ENCODE measurements around the gene PURA. TPM values are rescaled to one million over a fixed set of nuclear protein-coding genes. Genes with fewer than 3 reads are reported as not detected.
"Not testable (repeated sequence)": the region's sequence is repeated elsewhere in the genome, so short reads cannot be mapped to it uniquely, and the experiment has no call there.

PURA gene
- total and polyA plus RNA-seq, 2 experiments from 2014 or later: 7.0 to 9.0 TPM

DNA sequence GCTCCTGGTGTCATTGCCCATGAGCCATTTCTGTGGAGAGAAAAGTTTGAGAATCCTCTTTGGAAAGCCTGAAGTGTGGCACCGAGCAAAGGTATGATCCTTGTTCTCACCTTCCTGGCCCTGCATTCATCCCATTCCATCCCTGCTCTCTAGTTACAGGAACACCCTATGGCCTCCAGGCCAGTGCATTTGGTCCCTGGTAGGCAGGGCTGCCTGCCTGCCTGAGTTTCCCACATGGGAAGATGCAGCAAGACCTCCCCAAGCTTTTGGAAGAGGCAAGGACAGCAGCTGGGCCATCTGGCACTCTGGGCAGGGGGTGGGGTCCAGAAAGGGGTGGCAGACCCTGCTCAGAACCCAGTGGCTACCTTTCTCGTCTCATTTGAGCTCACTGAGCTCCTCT, 36.3 kb downstream of the PURA start:
- TF ChIP-seq, protein P1, sequence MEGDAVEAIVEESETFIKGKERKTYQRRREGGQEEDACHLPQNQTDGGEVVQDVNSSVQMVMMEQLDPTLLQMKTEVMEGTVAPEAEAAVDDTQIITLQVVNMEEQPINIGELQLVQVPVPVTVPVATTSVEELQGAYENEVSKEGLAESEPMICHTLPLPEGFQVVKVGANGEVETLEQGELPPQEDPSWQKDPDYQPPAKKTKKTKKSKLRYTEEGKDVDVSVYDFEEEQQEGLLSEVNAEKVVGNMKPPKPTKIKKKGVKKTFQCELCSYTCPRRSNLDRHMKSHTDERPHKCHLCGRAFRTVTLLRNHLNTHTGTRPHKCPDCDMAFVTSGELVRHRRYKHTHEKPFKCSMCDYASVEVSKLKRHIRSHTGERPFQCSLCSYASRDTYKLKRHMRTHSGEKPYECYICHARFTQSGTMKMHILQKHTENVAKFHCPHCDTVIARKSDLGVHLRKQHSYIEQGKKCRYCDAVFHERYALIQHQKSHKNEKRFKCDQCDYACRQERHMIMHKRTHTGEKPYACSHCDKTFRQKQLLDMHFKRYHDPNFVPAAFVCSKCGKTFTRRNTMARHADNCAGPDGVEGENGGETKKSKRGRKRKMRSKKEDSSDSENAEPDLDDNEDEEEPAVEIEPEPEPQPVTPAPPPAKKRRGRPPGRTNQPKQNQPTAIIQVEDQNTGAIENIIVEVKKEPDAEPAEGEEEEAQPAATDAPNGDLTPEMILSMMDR (IDR thresholded peaks at IDR 0.05; ENCODE audit: low read depth, low read length): no peak
- H3K27ac ChIP-seq: no peak overlapping the region
- H3K4me1 ChIP-seq (ENCODE audit: low read depth): peaks cover 5% of the 10 kb centered on the region
- no peaks in the 10 kb centered on the region for H3K9me3 ChIP-seq (ENCODE audit: low read depth)
- no peaks in the 10 kb centered on the region for H3K36me3 ChIP-seq
- H3K27me3 ChIP-seq: peaks cover 59% of the 10 kb centered on the region
- H3K4me3 ChIP-seq: no peak overlapping the region
- DNase-seq (ENCODE audit: low read depth in 1 of 2, low spot score in 1 of 2): no peak

DNA sequence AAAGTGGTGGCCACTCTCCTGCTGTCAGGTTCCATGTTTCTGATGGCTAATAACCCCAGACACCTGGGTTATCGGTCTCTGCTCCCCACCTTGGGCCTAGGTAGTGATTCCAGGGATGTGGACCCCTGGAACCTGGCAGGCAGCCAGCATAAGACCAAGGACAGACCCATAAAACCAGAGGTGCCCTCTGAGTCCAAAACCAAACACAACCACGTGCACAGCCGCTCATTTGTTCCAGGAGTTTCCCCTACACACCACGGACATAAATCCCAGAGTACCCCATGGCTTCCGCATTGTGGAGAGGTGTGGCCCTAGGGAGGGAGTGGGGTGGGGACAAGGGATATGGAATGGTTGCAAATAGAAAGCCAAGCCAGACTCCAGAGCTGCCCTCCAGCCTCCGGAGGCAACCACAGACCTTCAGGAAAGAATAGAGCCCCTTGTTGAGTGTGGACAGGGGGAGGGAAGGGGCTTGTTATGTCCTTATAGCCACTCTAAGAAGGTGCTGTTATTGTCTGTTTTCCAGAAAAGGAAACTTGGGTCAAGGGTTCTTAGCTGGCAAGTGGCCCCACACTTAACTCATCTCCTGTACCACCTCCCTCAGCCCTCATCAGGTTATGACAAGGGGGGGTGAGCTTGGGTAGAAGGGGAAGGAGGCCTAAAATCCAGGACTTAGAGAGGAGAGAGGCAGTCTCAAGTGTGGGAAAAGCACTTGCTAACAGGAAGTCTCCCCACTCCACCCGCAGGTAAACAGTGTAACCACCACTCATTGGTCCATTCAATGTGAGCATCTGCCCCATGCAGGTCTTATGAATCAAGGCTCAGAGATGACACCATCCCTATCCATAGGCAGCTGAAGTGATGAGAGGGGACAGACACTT, 37.5 kb downstream of the PURA start:
- Histone ChIP-seq H3K4me1 (ENCODE audit: low read depth) (peaks cover 2% of the 10 kb centered on the region), H3K27me3 (peaks cover 49% of the 10 kb centered on the region), H3K4me3 (no peak overlapping the region), H3K9me3 (ENCODE audit: low read depth) (no peaks in the 10 kb centered on the region), H3K27ac (no peak overlapping the region), H3K36me3 (no peaks in the 10 kb centered on the region)
- DNase-seq (ENCODE audit: low read depth in 1 of 2, low spot score in 1 of 2): no peak
- TF ChIP-seq, protein P1 (IDR thresholded peaks at IDR 0.05; ENCODE audit: low read depth, low read length): no peak

DNA sequence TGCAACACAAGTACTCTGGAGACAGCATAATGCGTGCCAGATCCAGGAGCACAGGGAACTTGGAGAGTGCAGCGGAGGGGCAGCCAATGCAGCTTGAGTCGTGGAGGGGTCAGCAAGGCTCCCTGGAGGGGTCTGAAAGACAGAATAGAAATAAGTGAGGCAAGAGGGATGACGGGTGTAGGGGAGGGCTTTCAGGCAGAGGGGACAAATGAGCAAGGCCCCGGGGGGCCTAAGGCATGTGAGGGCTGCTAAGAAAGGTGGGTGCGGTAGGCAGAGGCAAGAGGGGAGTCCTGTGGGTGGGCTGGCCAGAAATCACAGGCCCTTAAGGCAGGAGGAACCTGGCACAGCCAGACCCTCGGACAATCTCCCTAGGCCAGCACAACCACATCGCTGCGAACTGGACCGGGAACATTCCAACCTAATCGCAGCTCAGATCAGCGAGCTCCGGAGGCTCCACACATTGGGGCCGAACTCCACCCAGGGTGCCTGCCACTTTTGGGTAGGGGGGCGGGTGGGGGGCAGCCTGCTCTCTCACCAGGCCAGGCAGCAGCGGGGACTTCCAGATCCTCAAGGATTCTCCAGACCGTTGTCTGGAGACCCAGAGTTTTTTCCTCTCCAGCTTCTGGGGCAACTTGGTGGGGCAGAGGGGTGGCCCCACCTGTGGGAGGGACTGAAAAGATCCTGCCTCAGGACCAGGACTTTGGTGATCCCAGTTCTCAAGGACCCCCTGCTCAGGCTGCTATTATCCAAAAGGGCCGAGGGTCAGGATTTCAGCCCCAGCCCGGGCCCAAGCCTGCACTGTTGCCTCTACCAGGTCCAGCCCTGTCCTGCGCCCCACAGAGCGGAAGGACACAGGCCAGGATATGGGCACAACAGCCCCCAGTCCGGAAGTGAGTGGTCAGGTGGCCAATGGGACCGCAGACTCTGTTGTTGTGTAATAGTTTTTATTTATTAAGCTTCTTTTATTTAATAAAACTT, 38.4 kb downstream of the PURA start:
- Histone ChIP-seq H3K9me3 (ENCODE audit: low read depth) (no peaks in the 10 kb centered on the region), H3K36me3 (no peaks in the 10 kb centered on the region), H3K27me3 (peaks cover 40% of the 10 kb centered on the region), H3K27ac (no peak overlapping the region), H3K4me1 (ENCODE audit: low read depth) (no peaks in the 10 kb centered on the region), H3K4me3 (no peak overlapping the region)
- no peak for DNase-seq (ENCODE audit: low read depth in 1 of 2, low spot score in 1 of 2)
- TF ChIP-seq, protein P1 (IDR thresholded peaks at IDR 0.05; ENCODE audit: low read depth, low read length): no peak

DNA sequence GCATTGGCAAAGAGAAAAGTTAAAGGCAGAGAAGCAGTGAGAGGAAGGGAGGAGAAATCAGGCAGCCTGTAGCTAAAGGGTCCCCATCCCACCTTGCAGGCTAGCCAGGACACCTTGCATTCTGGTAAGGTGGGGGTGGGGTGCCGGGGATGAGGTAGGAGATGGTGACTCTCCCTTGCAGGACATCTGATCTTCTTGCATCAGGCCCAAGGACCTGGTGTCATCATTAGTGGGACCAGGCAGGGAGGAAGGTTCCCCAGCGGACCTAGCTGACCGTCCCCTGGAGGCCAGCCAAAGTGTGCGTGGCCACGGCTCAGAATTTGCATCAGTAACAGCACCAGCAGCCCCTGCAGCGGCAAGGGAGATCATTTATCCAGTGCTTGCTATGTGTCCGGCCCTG, 39.3 kb downstream of the PURA start:
- H3K36me3 ChIP-seq: no peaks in the 10 kb centered on the region
- H3K27ac ChIP-seq: no peak overlapping the region
- H3K4me1 ChIP-seq (ENCODE audit: low read depth): no peaks in the 10 kb centered on the region
- no peak overlapping the region for H3K4me3 ChIP-seq
- H3K27me3 ChIP-seq: peaks cover 30% of the 10 kb centered on the region
- TF ChIP-seq, protein P1 (IDR thresholded peaks at IDR 0.05; ENCODE audit: low read depth, low read length): no peak
- no peak for DNase-seq (ENCODE audit: low read depth in 1 of 2, low spot score in 1 of 2)
- no peaks in the 10 kb centered on the region for H3K9me3 ChIP-seq (ENCODE audit: low read depth)

DNA sequence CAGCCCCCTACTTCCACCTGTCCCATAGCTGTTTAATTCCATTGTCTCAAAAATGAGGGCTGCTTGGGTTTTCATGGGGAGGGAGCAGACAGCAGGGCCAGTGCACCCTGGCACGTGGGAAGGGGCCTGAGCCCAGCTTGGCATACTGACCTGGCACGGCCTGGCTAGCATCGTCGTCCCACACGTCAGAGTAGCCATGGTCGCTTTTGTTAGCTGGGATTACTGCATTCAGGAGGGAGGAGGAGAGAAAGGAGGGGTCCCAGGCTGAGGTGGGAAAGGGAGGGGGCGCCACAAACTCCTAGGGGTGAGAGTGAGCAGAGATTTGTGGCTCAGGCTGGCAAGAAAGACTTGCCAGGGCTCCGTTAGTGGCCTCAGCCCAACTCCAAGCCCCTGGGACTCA, 40.0 kb downstream of the PURA start:
- H3K4me3 ChIP-seq: no peak overlapping the region
- H3K36me3 ChIP-seq: no peaks in the 10 kb centered on the region
- DNase-seq (ENCODE audit: low read depth in 1 of 2, low spot score in 1 of 2): no peak
- TF ChIP-seq, protein P1 (IDR thresholded peaks at IDR 0.05; ENCODE audit: low read depth, low read length): no peak
- peaks cover 25% of the 10 kb centered on the region for H3K27me3 ChIP-seq
- H3K27ac ChIP-seq: no peak overlapping the region
- no peaks in the 10 kb centered on the region for H3K4me1 ChIP-seq (ENCODE audit: low read depth)
- H3K9me3 ChIP-seq (ENCODE audit: low read depth): no peaks in the 10 kb centered on the region

DNA sequence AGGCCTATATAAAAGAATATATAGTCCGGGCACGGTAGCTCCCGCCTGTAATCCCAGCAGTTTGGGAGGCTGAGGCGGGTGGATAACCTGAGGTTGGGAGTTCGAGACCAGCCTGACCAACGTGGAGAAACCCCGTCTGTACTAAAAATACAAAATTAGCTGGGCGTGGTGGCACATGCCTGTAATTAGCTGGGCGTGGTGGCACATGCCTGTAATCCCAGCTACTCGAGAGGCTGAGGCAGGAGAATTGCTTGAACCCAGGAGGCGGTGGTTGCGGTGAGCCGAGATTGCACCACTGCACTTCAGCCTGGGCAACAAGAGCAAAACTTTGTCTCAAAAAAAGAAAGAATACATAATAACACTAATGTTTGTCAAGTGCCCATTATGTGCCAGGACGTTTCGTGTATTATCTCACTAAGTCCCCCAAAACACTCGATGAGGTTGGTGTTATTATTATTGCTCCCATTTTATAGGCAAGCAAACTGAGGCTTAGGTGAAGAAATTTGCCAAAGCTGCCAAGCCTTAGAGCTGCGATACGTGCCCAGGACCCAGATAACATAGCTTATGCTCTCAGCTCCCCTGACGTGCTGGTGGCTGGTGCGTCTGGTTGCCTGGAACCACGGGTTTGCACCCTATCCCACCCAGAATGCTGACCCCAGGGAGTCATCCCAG, 40.9 kb downstream of the PURA start:
- not testable (repeated sequence) for H3K4me1 ChIP-seq (ENCODE audit: low read depth); H3K9me3 ChIP-seq (ENCODE audit: low read depth); H3K36me3 ChIP-seq; H3K27ac ChIP-seq; H3K4me3 ChIP-seq; DNase-seq (ENCODE audit: low read depth in 1 of 2, low spot score in 1 of 2)
- H3K27me3 ChIP-seq: peaks cover 19% of the 10 kb centered on the region

All from cardiac muscle cell (in vitro differentiated cells and primary cell).